ENCODE measurements around the gene TTYH3.
"Not testable (repeated sequence)": the region's sequence is repeated elsewhere in the genome, so short reads cannot be mapped to it uniquely, and the experiment has no call there.

Gene TTYH3

GRCh38 chr7:2607122-2607922 lies 24.5 kb upstream of the TTYH3 start:
- H3K9me3 Mint-ChIP-seq: no peaks in the 10 kb centered on the region
- H3K27me3 Mint-ChIP-seq: no peaks in the 10 kb centered on the region
- DNase-seq: no peak
- peaks cover 3% of the 10 kb centered on the region for H3K36me3 Mint-ChIP-seq (ENCODE audit: insufficient read depth)
- peaks cover 0 to 7% of the 10 kb centered on the region in 2 donors for H3K4me1 Mint-ChIP-seq (ENCODE audit: low read depth in 2 of 2)
- peak overlapping the region; percentile 8 to 33 for H3K27ac Mint-ChIP-seq
- no peak for ATAC-seq (replicated peaks)
- H3K4me3 Mint-ChIP-seq: no peak overlapping the region

GRCh38 chr7:2607923-2608904 lies 23.6 kb upstream of the TTYH3 start:
- DNase-seq (no peak), ATAC-seq (replicated peaks) (no peak)
- Mint-ChIP-seq H3K4me1 (ENCODE audit: low read depth in 2 of 2) (peaks cover 0 to 7% of the 10 kb centered on the region in 2 donors), H3K27me3 (no peaks in the 10 kb centered on the region), H3K9me3 (no peaks in the 10 kb centered on the region), H3K36me3 (ENCODE audit: insufficient read depth) (peaks cover under 1% of the 10 kb centered on the region), H3K4me3 (peak overlapping the region in 1 of 2 donors; percentile 58), H3K27ac (peak overlapping the region; percentile 8 to 68)

- DNase-seq (peak in 1 of 3 experiments; percentile 14), ATAC-seq (replicated peaks) (peak; percentile 76)
- peak overlapping the region; percentile 60 to 68 for H3K27ac Mint-ChIP-seq
Observed at GRCh38 chr7:2608921-2609411, 22.8 kb upstream of the TTYH3 start.

GRCh38 chr7:2609646-2610045 lies 22.1 kb upstream of the TTYH3 start:
- H3K36me3 Mint-ChIP-seq (ENCODE audit: insufficient read depth); H3K4me3 Mint-ChIP-seq: not testable (repeated sequence)
- peak overlapping the region; percentile 60 to 68 for H3K27ac Mint-ChIP-seq

More at GRCh38 chr7:2608921-2609411, 22.8 kb upstream of the TTYH3 start:
- H3K4me3 Mint-ChIP-seq: peak overlapping the region in 1 of 2 donors; percentile 58
- H3K9me3 Mint-ChIP-seq: no peaks in the 10 kb centered on the region
- H3K27me3 Mint-ChIP-seq: no peaks in the 10 kb centered on the region
- H3K36me3 Mint-ChIP-seq (ENCODE audit: insufficient read depth): no peaks in the 10 kb centered on the region
- peaks cover 0 to 7% of the 10 kb centered on the region in 2 donors for H3K4me1 Mint-ChIP-seq (ENCODE audit: low read depth in 2 of 2)

GRCh38 chr7:2610466-2610865 lies 21.3 kb upstream of the TTYH3 start:
- DNase-seq (no peak), ATAC-seq (replicated peaks) (no peak)
- H3K27me3 Mint-ChIP-seq: no peaks in the 10 kb centered on the region
- no peak overlapping the region for H3K4me3 Mint-ChIP-seq
- no peak overlapping the region for H3K27ac Mint-ChIP-seq
- no peaks in the 10 kb centered on the region for H3K36me3 Mint-ChIP-seq (ENCODE audit: insufficient read depth)
- H3K4me1 Mint-ChIP-seq (ENCODE audit: low read depth in 2 of 2): peaks cover 0 to 7% of the 10 kb centered on the region in 2 donors
- no peaks in the 10 kb centered on the region for H3K9me3 Mint-ChIP-seq

More at GRCh38 chr7:2609646-2610045, 22.1 kb upstream of the TTYH3 start:
- not testable (repeated sequence) for H3K4me1 Mint-ChIP-seq (ENCODE audit: low read depth in 2 of 2); DNase-seq; H3K9me3 Mint-ChIP-seq; ATAC-seq (replicated peaks); H3K27me3 Mint-ChIP-seq

- ATAC-seq (replicated peaks) (no peak), DNase-seq (no peak)
- Mint-ChIP-seq H3K4me1 (ENCODE audit: low read depth in 2 of 2) (peaks cover 0 to 7% of the 10 kb centered on the region in 2 donors), H3K36me3 (ENCODE audit: insufficient read depth) (no peaks in the 10 kb centered on the region), H3K4me3 (no peak overlapping the region), H3K9me3 (no peaks in the 10 kb centered on the region), H3K27me3 (no peaks in the 10 kb centered on the region), H3K27ac (no peak overlapping the region)
Observed at GRCh38 chr7:2610898-2611297, 20.9 kb upstream of the TTYH3 start.

GRCh38 chr7:2611401-2611800 lies 20.4 kb upstream of the TTYH3 start:
- Mint-ChIP-seq H3K27me3 (no peaks in the 10 kb centered on the region), H3K9me3 (no peaks in the 10 kb centered on the region), H3K36me3 (ENCODE audit: insufficient read depth) (no peaks in the 10 kb centered on the region), H3K27ac (no peak overlapping the region), H3K4me1 (ENCODE audit: low read depth in 2 of 2) (peaks cover 0 to 7% of the 10 kb centered on the region in 2 donors), H3K4me3 (no peak overlapping the region)
- ATAC-seq (replicated peaks) (no peak), DNase-seq (no peak)

GRCh38 chr7:2611922-2612321 lies 19.9 kb upstream of the TTYH3 start:
- no peak overlapping the region for H3K27ac Mint-ChIP-seq
- no peaks in the 10 kb centered on the region for H3K36me3 Mint-ChIP-seq (ENCODE audit: insufficient read depth)
- no peak for ATAC-seq (replicated peaks)
- no peaks in the 10 kb centered on the region for H3K27me3 Mint-ChIP-seq
- H3K4me1 Mint-ChIP-seq (ENCODE audit: low read depth in 2 of 2): peaks cover 0 to 7% of the 10 kb centered on the region in 2 donors
- H3K4me3 Mint-ChIP-seq: no peak overlapping the region
- no peak for DNase-seq
- no peaks in the 10 kb centered on the region for H3K9me3 Mint-ChIP-seq

GRCh38 chr7:2612445-2613097 lies 19.2 kb upstream of the TTYH3 start:
- Mint-ChIP-seq H3K9me3 (no peaks in the 10 kb centered on the region), H3K36me3 (ENCODE audit: insufficient read depth) (no peaks in the 10 kb centered on the region), H3K4me1 (ENCODE audit: low read depth in 2 of 2) (peaks cover 0 to 9% of the 10 kb centered on the region in 2 donors), H3K27me3 (peaks cover 0 to 3% of the 10 kb centered on the region in 2 donors), H3K4me3 (no peak overlapping the region), H3K27ac (no peak overlapping the region)
- DNase-seq: no peak
- ATAC-seq (replicated peaks): no peak

- peaks cover 0 to 10% of the 10 kb centered on the region in 2 donors for H3K4me1 Mint-ChIP-seq (ENCODE audit: low read depth in 2 of 2)
- H3K9me3 Mint-ChIP-seq: no peaks in the 10 kb centered on the region
- H3K27ac Mint-ChIP-seq: peak overlapping the region in 1 of 2 donors; percentile 28
- no peak overlapping the region for H3K4me3 Mint-ChIP-seq
- no peaks in the 10 kb centered on the region for H3K36me3 Mint-ChIP-seq (ENCODE audit: insufficient read depth)
- DNase-seq (no peak), ATAC-seq (replicated peaks) (no peak)
- peaks cover 6 to 10% of the 10 kb centered on the region in 2 donors for H3K27me3 Mint-ChIP-seq
Observed at GRCh38 chr7:2613098-2613930, 18.5 kb upstream of the TTYH3 start.

GRCh38 chr7:2613931-2614600 lies 17.7 kb upstream of the TTYH3 start:
- Mint-ChIP-seq H3K4me3 (no peak overlapping the region), H3K27me3 (peaks cover 6 to 12% of the 10 kb centered on the region in 2 donors), H3K27ac (peak overlapping the region in 1 of 2 donors; percentile 28), H3K4me1 (ENCODE audit: low read depth in 2 of 2) (peaks cover 0 to 8% of the 10 kb centered on the region in 2 donors), H3K36me3 (ENCODE audit: insufficient read depth) (no peaks in the 10 kb centered on the region), H3K9me3 (no peaks in the 10 kb centered on the region)
- DNase-seq (no peak), ATAC-seq (replicated peaks) (no peak)
